Neural cell (in vitro differentiated cells): ENCODE measurements around the gene EDNRA. TPM values are rescaled to one million over a fixed set of nuclear protein-coding genes. Genes with fewer than 3 reads are reported as not detected.
"Not testable (repeated sequence)": the region's sequence is repeated elsewhere in the genome, so short reads cannot be mapped to it uniquely, and the experiment has no call there.

Experiments used
- H2AFZ ChIP-seq: fragments of 200-600, 300-800 bp; sonication (generic), shearing (Covaris generic); 2 replicates; pipeline ENCODE4 v1.6.0; 2014; ENCODE audit warnings: low read depth, mild to moderate bottlenecking, antibody characterized with exemption, low read length, moderate library complexity
- H3F3A ChIP-seq: fragments of 200-600 bp; shearing (Covaris generic); 2 replicates; pipeline ENCODE4 v1.6.1; 2016; ENCODE audit warnings: mild to moderate bottlenecking, moderate library complexity, mixed read lengths, antibody characterized with exemption, low read length; ENCODE audit not compliant: insufficient read depth, poor library complexity, severe bottlenecking
- H3K27ac ChIP-seq: fragments of 200-600, 300-800 bp; sonication (generic), shearing (Covaris generic); 2 replicates; pipeline ENCODE4 v1.5.1; 2014; ENCODE audit warnings: mild to moderate bottlenecking, low read length, moderate library complexity
- H3K27me3 ChIP-seq: fragments of 300-800, 200-600 bp; sonication (generic), shearing (Covaris generic); 2 replicates; pipeline ENCODE4 v1.6.0; 2014; ENCODE audit warnings: mild to moderate bottlenecking, low read depth, low read length, moderate library complexity; ENCODE audit not compliant: insufficient read depth
- H3K36me3 ChIP-seq: fragments of 300-800, 200-600 bp; sonication (generic), shearing (Covaris generic); 2 replicates; pipeline ENCODE4 v1.5.1; 2014; ENCODE audit warnings: mild to moderate bottlenecking, antibody characterized with exemption, low read length, moderate library complexity; ENCODE audit not compliant: insufficient read depth
- H3K4me2 ChIP-seq: fragments of 300-800, 200-600 bp; sonication (generic), shearing (Covaris generic); 2 replicates; pipeline ENCODE4 v1.6.0; 2014; ENCODE audit warnings: mild to moderate bottlenecking, low read length
- H3K4me3 ChIP-seq: fragments of 300-800, 200-600 bp; sonication (generic), shearing (Covaris generic); 2 replicates; pipeline ENCODE4 v1.5.1; 2014; ENCODE audit warnings: mild to moderate bottlenecking, low read length, moderate library complexity
- H3K79me2 ChIP-seq: fragments of 200-600 bp; shearing (Covaris generic); replicated peaks from 2 replicates; pipeline ENCODE4 v1.6.0; 2014; ENCODE audit warnings: mild to moderate bottlenecking, low read length, moderate library complexity; ENCODE audit not compliant: insufficient read depth
- H3K9ac ChIP-seq: fragments of 300-800, 200-600 bp; sonication (generic), shearing (Covaris generic); 2 replicates; pipeline ENCODE4 v1.6.1; 2016; ENCODE audit warnings: mild to moderate bottlenecking, low read length, mixed read lengths
- H3K9me2 ChIP-seq: fragments of 200-600 bp; shearing (Covaris generic); 2 replicates; pipeline ENCODE4 v1.6.1; 2016; ENCODE audit warnings: mild to moderate bottlenecking, low read length, mixed read lengths; ENCODE audit not compliant: insufficient read depth
- H3K9me3 ChIP-seq: fragments of 200-600, 300-800 bp; sonication (generic), shearing (Covaris generic); 2 replicates; pipeline ENCODE4 v1.6.1; 2016; ENCODE audit warnings: mild to moderate bottlenecking, mixed run types, low read length, moderate library complexity, mixed read lengths
- H4K20me1 ChIP-seq: fragments of 200-600 bp; shearing (Covaris generic); 2 replicates; pipeline ENCODE4 v1.6.1; 2016; ENCODE audit warnings: mild to moderate bottlenecking, mixed run types; ENCODE audit not compliant: insufficient read depth
- CTCF ChIP-seq: fragments of 450-650 bp; IDR thresholded peaks from 2 replicates; pipeline ENCODE4 v1.5.1; 2014; ENCODE audit warnings: antibody characterized with exemption, mild to moderate bottlenecking, moderate library complexity; ENCODE audit not compliant: poor library complexity, severe bottlenecking
- EP300 ChIP-seq: fragments of 450-650 bp; conservative IDR thresholded peaks from 2 replicates; pipeline ENCODE4 v1.6.1; 2014; ENCODE audit warnings: antibody characterized with exemption, mild to moderate bottlenecking, moderate library complexity; ENCODE audit not compliant: poor library complexity, severe bottlenecking
- RAD21 ChIP-seq: fragments of 450-650 bp; conservative IDR thresholded peaks from 2 replicates; pipeline ENCODE4 v1.6.1; 2014; ENCODE audit warnings: antibody characterized with exemption, mild to moderate bottlenecking, moderate library complexity
- REST ChIP-seq: IDR thresholded peaks from 2 replicates; pipeline ENCODE4 v1.6.1; 2012; ENCODE audit warnings: borderline replicate concordance
- SMC3 ChIP-seq: fragments of 450-650 bp; conservative IDR thresholded peaks from 2 replicates; pipeline ENCODE4 v1.6.1; 2014; ENCODE audit warnings: antibody characterized with exemption, mild to moderate bottlenecking, moderate library complexity; ENCODE audit not compliant: poor library complexity
- TAF1 ChIP-seq: IDR thresholded peaks from 2 replicates; pipeline ENCODE4 v1.6.1; 2012; ENCODE audit warnings: low read depth
- polyA minus RNA-seq: library from RNA; depleted of rRNA, polyadenylated mRNA; stranded (reverse); fragments of >200 nt; gene quantifications from 2 replicates; pipeline ENCODE4 v1.2.3, GENCODE V29; 2014
- polyA plus RNA-seq: library from polyadenylated mRNA; depleted of rRNA; stranded (reverse); fragments of >200 nt; gene quantifications from 2 replicates; pipeline ENCODE4 v1.2.3, GENCODE V29; 2014

The EDNRA gene
- polyA plus RNA-seq (0.19 and 0.20 TPM in 2 replicates), polyA minus RNA-seq (not detected in 2 replicates)

GRCh38 chr4:147480891-147481576, at the start of gene EDNRA:
EDNRA (plus strand) TSS chr4:147481097; CDS start chr4:147485682, 4,585 bp downstream.
- Histone ChIP-seq H3K4me3 (peak within 1 kb of the TSS; percentile 67), H2AFZ (no peak within 1 kb of the TSS), H3F3A (no peaks in the 10 kb centered on the region), H3K4me2 (no peak within 1 kb of the TSS), H3K9ac (peak within 1 kb of the TSS; percentile 20), H3K27me3 (peaks cover 34% of the 10 kb centered on the region), H4K20me1 (no peaks in the 10 kb centered on the region), H3K27ac (no peak within 1 kb of the TSS), H3K9me3 (no peaks in the 10 kb centered on the region), H3K79me2 (no peaks in the 10 kb centered on the region), H3K36me3 (no peaks in the 10 kb centered on the region), H3K9me2 (no peaks in the 10 kb centered on the region)
- no peak for TF ChIP-seq REST

GRCh38 chr4:147434370-147434769, 46.5 kb upstream of the EDNRA start:
- not testable (repeated sequence) for H3K4me3 ChIP-seq, H3K9me2 ChIP-seq, H3K4me2 ChIP-seq, H4K20me1 ChIP-seq, H2AFZ ChIP-seq, H3K27me3 ChIP-seq, H3K79me2 ChIP-seq, H3F3A ChIP-seq, H3K27ac ChIP-seq, H3K9me3 ChIP-seq, H3K36me3 ChIP-seq, H3K9ac ChIP-seq

- Histone ChIP-seq H3K79me2 (no peaks in the 10 kb centered on the region), H3K27ac (no peak overlapping the region), H3K9me3 (no peaks in the 10 kb centered on the region), H3K9me2 (no peaks in the 10 kb centered on the region), H4K20me1 (no peaks in the 10 kb centered on the region), H3K9ac (no peak overlapping the region), H3K4me2 (no peak overlapping the region), H2AFZ (no peak overlapping the region), H3K36me3 (no peaks in the 10 kb centered on the region), H3K27me3 (no peaks in the 10 kb centered on the region), H3K4me3 (no peak overlapping the region), H3F3A (no peaks in the 10 kb centered on the region)
- no peak for TF ChIP-seq CTCF
- TF ChIP-seq SMC3: no peak
- TF ChIP-seq EP300: no peak
- no peak for TF ChIP-seq REST
- TF ChIP-seq RAD21: no peak
- TF ChIP-seq TAF1: no peak
Observed at GRCh38 chr4:147440442-147440841, 40.5 kb upstream of the EDNRA start.
